Activated CD4-positive, alpha-beta T cell treated with anti-CD3 and anti-CD28 coated beads for 24 hours (primary cell): ENCODE data around the gene ANG.

ENCODE experiments used
- DNase-seq, 2 donors: peaks; one replicate each; pipeline ENCODE4 v3.0.0-alpha.2; 2020; ENCODE audit warnings: low read depth in 2 of 2

The ANG gene

GRCh38 chr14:20675669-20676068 is 12.9 kb upstream of the ANG start:
- no peak for DNase-seq

- no peak for DNase-seq
Observed at GRCh38 chr14:20676072-20676471, 12.5 kb upstream of the ANG start.

GRCh38 chr14:20679907-20680306 is 8.7 kb upstream of the ANG start:
- no peak for DNase-seq

GRCh38 chr14:20680363-20680762 is 8.2 kb upstream of the ANG start:
- DNase-seq = no peak

GRCh38 chr14:20680843-20681347 is 7.7 kb upstream of the ANG start:
- peak; percentile 19 to 34 for DNase-seq

- DNase-seq = peak; percentile 77 to 80
Observed at GRCh38 chr14:20681348-20682126, 7.0 kb upstream of the ANG start.

- DNase-seq = no peak
Observed at GRCh38 chr14:20682127-20682434, 6.5 kb upstream of the ANG start.

GRCh38 chr14:20682435-20683124 is 6.0 kb upstream of the ANG start:
- peak; percentile 47 to 64 for DNase-seq

- peak; percentile 70 to 83 for DNase-seq
Observed at GRCh38 chr14:20683125-20683890, 5.3 kb upstream of the ANG start.

- peak; percentile 75 for DNase-seq
Observed at GRCh38 chr14:20683891-20684661, 4.5 kb upstream of the ANG start, which contains the start of gene RNASE4. TSS of gene RNASE4 (plus strand) at chr14:20684560. CDS start at chr14:20699372, 14,812 bp downstream.

- DNase-seq = no peak
Observed at GRCh38 chr14:20684662-20685456, 3.7 kb upstream of the ANG start.

GRCh38 chr14:20686386-20687143 is 2.0 kb upstream of the ANG start:
- no peak for DNase-seq

- no peak for DNase-seq
Observed at GRCh38 chr14:20687362-20688166, 1.0 kb upstream of the ANG start.

GRCh38 chr14:20690848-20691640 is 2.5 kb downstream of the ANG start:
- DNase-seq = no peak

- no peak for DNase-seq
Observed at GRCh38 chr14:20692116-20692751, 3.7 kb downstream of the ANG start.

- no peak for DNase-seq
Observed at GRCh38 chr14:20696764-20697163, 8.2 kb downstream of the ANG start.

- peak; percentile 33 to 53 for DNase-seq
Observed at GRCh38 chr14:20697273-20698017, 8.9 kb downstream of the ANG start.
